H1 (cell line): Measurements from ENCODE around the gene CRTC3. TPM values are rescaled to one million over a fixed set of nuclear protein-coding genes. Genes with fewer than 3 reads are reported as not detected.

Experiments
- CTCF ChIA-PET: fragments of 300-600 bp; sonication (Branson Sonifier 250); formaldehyde crosslinking; loops from one replicate; lab custom pipeline; 2021; ENCODE audit not compliant: partially characterized antibody; lab: Charles Lee
- POLR2A ChIA-PET: fragments of 300-600 bp; sonication (Branson Sonifier 250); formaldehyde crosslinking; loops from one replicate; lab custom pipeline; 2021; ENCODE audit warnings: inconsistent platforms; ENCODE audit not compliant: partially characterized antibody; lab: Charles Lee
- DNase-seq, 2 experiments: peaks; one replicate each; pipeline versions ENCODE4 v3.0.0 to v3.0.0-alpha.2; 2010 to 2022; ENCODE audit warnings: low spot score in 2 of 2, low read depth in 1 of 2, mixed read lengths in 1 of 2
- FAIRE-seq: peaks from 2 replicates; lab custom pipeline; 2011; peaks lifted over from hg19 to GRCh38; lab: Jason Lieb, UNC
- H2AFZ ChIP-seq: 2 replicates; pipeline ENCODE4 v1.8.1; 2012; ENCODE audit warnings: low read length, inconsistent platforms
- H2AK5ac ChIP-seq: 2 replicates; pipeline ENCODE4 v1.6.1; 2013; ENCODE audit warnings: low read depth, low read length
- H2BK120ac ChIP-seq: replicated peaks from 2 replicates; pipeline ENCODE3; 2013; ENCODE audit warnings: low read depth, low read length, inconsistent platforms
- H2BK12ac ChIP-seq: 2 replicates; pipeline ENCODE4 v1.6.1; 2013; ENCODE audit warnings: low read depth, low read length
- H2BK15ac ChIP-seq: 2 replicates; pipeline ENCODE4 v1.6.1; 2013; ENCODE audit warnings: low read length
- H2BK20ac ChIP-seq: 2 replicates; pipeline ENCODE4 v1.6.1; 2013; ENCODE audit warnings: low read length
- H2BK5ac ChIP-seq: 2 replicates; pipeline ENCODE4 v1.6.1; 2013; ENCODE audit warnings: low read depth, low read length
- H3K14ac ChIP-seq: 2 replicates; pipeline ENCODE4 v1.6.1; 2013; ENCODE audit warnings: inconsistent platforms; ENCODE audit not compliant: insufficient read length
- H3K18ac ChIP-seq: 2 replicates; pipeline ENCODE4 v1.6.1; 2013; ENCODE audit warnings: low read length; ENCODE audit errors: extremely low read depth
- H3K23ac ChIP-seq: 2 replicates; pipeline ENCODE4 v1.6.1; 2013; ENCODE audit warnings: inconsistent platforms; ENCODE audit not compliant: insufficient read length
- H3K23me2 ChIP-seq: 2 replicates; pipeline ENCODE4 v1.6.1; 2013; ENCODE audit warnings: low read depth, low read length
- H3K27ac ChIP-seq: 2 replicates; pipeline ENCODE4 v1.6.1; 2011; ENCODE audit warnings: low read depth, low read length, inconsistent platforms
- H3K27me3 ChIP-seq, 4 experiments: replicated peaks in 1 of 4; 1 replicate in 1 of 4; 2 replicates in 3 of 4; pipeline versions ENCODE4 v1.6.1 to v1.8.1; 2011 to 2013; ENCODE audit warnings: low read length in 3 of 4, mild to moderate bottlenecking in 3 of 4, inconsistent platforms in 2 of 4, mixed read lengths in 2 of 4, moderate library complexity in 1 of 4; ENCODE audit not compliant: control insufficient read depth in 3 of 4, insufficient read depth in 3 of 4; ENCODE audit errors: extremely low read depth in 1 of 4
- H3K36me3 ChIP-seq, 4 experiments: 2 replicates each; pipeline versions ENCODE4 v1.6.1 to v1.8.1; 2011 to 2013; ENCODE audit warnings: mild to moderate bottlenecking in 4 of 4, low read length in 3 of 4, moderate library complexity in 2 of 4, control low read depth in 1 of 4, inconsistent platforms in 1 of 4; ENCODE audit not compliant: insufficient read depth in 4 of 4, control insufficient read depth in 2 of 4
- H3K4ac ChIP-seq: replicated peaks from 2 replicates; pipeline ENCODE3; 2013; ENCODE audit warnings: low read length, low read depth, mixed read lengths, inconsistent platforms; ENCODE audit not compliant: insufficient read length
- H3K4me1 ChIP-seq, 4 experiments: replicated peaks in 1 of 4; 1 replicate in 1 of 4; 2 replicates in 3 of 4; pipeline versions ENCODE4 v1.6.1 to v1.8.1; 2011 to 2013; ENCODE audit warnings: low read length in 3 of 4, inconsistent platforms in 2 of 4, mixed read lengths in 1 of 4; ENCODE audit not compliant: insufficient read depth in 4 of 4, control insufficient read depth in 3 of 4
- H3K4me2 ChIP-seq, 2 experiments: 2 replicates each; pipeline versions ENCODE4 v1.6.1 to v1.8.1; 2011 to 2013; ENCODE audit warnings: low read depth in 2 of 2, low read length in 2 of 2, control low read depth in 1 of 2, inconsistent platforms in 1 of 2, mild to moderate bottlenecking in 1 of 2; ENCODE audit not compliant: insufficient read depth in 1 of 2
- H3K4me3 ChIP-seq, 4 experiments: fragments of 200-600, 300-600 bp in 1 of 4; sonication (generic), shearing (Covaris generic), sonication (Bioruptor Twin) in 1 of 4; 2 replicates each; pipeline versions ENCODE4 v1.5.1 to v1.8.1; 2011 to 2016; ENCODE audit warnings: low read length in 4 of 4, low read depth in 3 of 4, control low read depth in 2 of 4, inconsistent platforms in 2 of 4, mild to moderate bottlenecking in 2 of 4, mixed read lengths in 1 of 4, moderate library complexity in 1 of 4; ENCODE audit not compliant: insufficient read depth in 2 of 4; ENCODE audit errors: extremely low read depth in 1 of 4
- H3K56ac ChIP-seq: replicated peaks from 2 replicates; pipeline ENCODE3; 2013; ENCODE audit warnings: low read depth, mild to moderate bottlenecking, mixed read lengths, low read length, inconsistent platforms; ENCODE audit not compliant: insufficient read length
- H3K79me1 ChIP-seq: 2 replicates; pipeline ENCODE4 v1.6.1; 2013; ENCODE audit warnings: low read depth, low read length, control low read depth
- H3K79me2 ChIP-seq, 2 experiments: 2 replicates each; pipeline versions ENCODE4 v1.6.1 to v1.8.1; 2012 to 2013; ENCODE audit warnings: low read length in 2 of 2, mild to moderate bottlenecking in 2 of 2, inconsistent platforms in 1 of 2; ENCODE audit not compliant: insufficient read depth in 2 of 2, control insufficient read depth in 1 of 2
- H3K9ac ChIP-seq, 4 experiments: replicated peaks in 1 of 4; 1 replicate in 1 of 4; 2 replicates in 3 of 4; pipeline versions ENCODE4 v1.6.1 to v1.8.1; 2011 to 2013; ENCODE audit warnings: low read depth in 3 of 4, low read length in 3 of 4, control low read depth in 2 of 4, mild to moderate bottlenecking in 2 of 4, moderate library complexity in 2 of 4, inconsistent platforms in 1 of 4; ENCODE audit errors: extremely low read depth in 1 of 4
- H3K9me3 ChIP-seq, 2 experiments: 2 replicates each; pipeline versions ENCODE4 v1.6.1 to v1.8.1; 2012 to 2013; ENCODE audit warnings: mild to moderate bottlenecking in 2 of 2, moderate library complexity in 2 of 2, control low read depth in 1 of 2, inconsistent platforms in 1 of 2, low read depth in 1 of 2, low read length in 1 of 2, mixed read lengths in 1 of 2; ENCODE audit not compliant: insufficient read depth in 2 of 2
- H4K20me1 ChIP-seq, 2 experiments: replicated peaks in 1 of 2; 2 replicates each; pipeline versions ENCODE3 to v1.8.1; 2011 to 2013; ENCODE audit warnings: inconsistent platforms in 2 of 2, low read length in 2 of 2, mild to moderate bottlenecking in 1 of 2; ENCODE audit not compliant: insufficient read depth in 2 of 2, control insufficient read depth in 1 of 2
- H4K5ac ChIP-seq: 2 replicates; pipeline ENCODE4 v1.6.1; 2013; ENCODE audit warnings: low read length, low read depth, mixed read lengths, inconsistent platforms; ENCODE audit not compliant: insufficient read length
- H4K8ac ChIP-seq: 2 replicates; pipeline ENCODE4 v1.8.0; 2013; ENCODE audit warnings: mild to moderate bottlenecking, moderate library complexity, low read length, inconsistent platforms; ENCODE audit not compliant: insufficient read depth; ENCODE audit errors: extremely low read depth
- H4K91ac ChIP-seq: replicated peaks from 2 replicates; pipeline ENCODE3; 2013; ENCODE audit warnings: low read length, mixed read lengths, inconsistent platforms; ENCODE audit not compliant: insufficient read length
- CTBP2 ChIP-seq: IDR thresholded peaks from 2 replicates; pipeline ENCODE4 v1.7.0; 2011; ENCODE audit warnings: borderline replicate concordance, mild to moderate bottlenecking, moderate library complexity, mixed read lengths, low read length; ENCODE audit not compliant: insufficient read depth, insufficient read length
- EZH2 ChIP-seq: fragments of 200-600 bp; sonication (generic); IDR thresholded peaks from 2 replicates; pipeline ENCODE4 v1.7.1; 2012; ENCODE audit warnings: low read depth, mild to moderate bottlenecking, moderate library complexity, low read length, inconsistent platforms; ENCODE audit not compliant: severe bottlenecking
- WGBS, 2 experiments: shearing (Covaris generic) in 1 of 2; methylation state at CpG; one replicate each; pipeline versions ENCODE4 v1.1.6 to v1.1.7; 2013 to 2015; ENCODE audit warnings: low lambda C conversion rate in 2 of 2, mixed read lengths in 2 of 2, inconsistent platforms in 1 of 2, low coverage in 1 of 2, missing lambda C conversion rate in 1 of 2; ENCODE audit not compliant: insufficient replicate concordance in 2 of 2, insufficient coverage in 1 of 2, insufficient read length in 1 of 2; ENCODE audit errors: extremely low coverage in 1 of 2, missing lambda C conversion rate in 1 of 2; 5-methylcytosine and 5-hydroxymethylcytosine counted together
- polyA plus RNA-seq, 7 experiments: library from polyadenylated mRNA; depleted of rRNA in 3 of 7; stranded (reverse) in 5 of 7; unstranded in 2 of 7; fragments of >200 nt in 5 of 7; fragments of 200-250 nt in 2 of 7; gene quantifications; 1 replicate in 5 of 7; 2 replicates in 1 of 7; 4 replicates in 1 of 7; pipeline versions ENCODE4 v1.2.1 to v1.2.3, GENCODE V29; 2011 to 2013; ENCODE audit warnings: missing spikeins in 2 of 7, mixed read lengths in 2 of 7
- total RNA-seq: library from RNA; stranded (reverse); fragmentation: NEBNext Ultra II Directional; extraction: Animal tissue kit (Norgen Biotek cat#: 25700); gene quantifications from 2 replicates; pipeline ENCODE4 v1.2.1, GENCODE V29; 2021

Gene CRTC3
- total and polyA plus RNA-seq, 2 of the 8 experiments (the other 6 are each of a cell fraction or from before 2014, with no cell fraction given) = 5.0 to 5.3 TPM

DNA sequence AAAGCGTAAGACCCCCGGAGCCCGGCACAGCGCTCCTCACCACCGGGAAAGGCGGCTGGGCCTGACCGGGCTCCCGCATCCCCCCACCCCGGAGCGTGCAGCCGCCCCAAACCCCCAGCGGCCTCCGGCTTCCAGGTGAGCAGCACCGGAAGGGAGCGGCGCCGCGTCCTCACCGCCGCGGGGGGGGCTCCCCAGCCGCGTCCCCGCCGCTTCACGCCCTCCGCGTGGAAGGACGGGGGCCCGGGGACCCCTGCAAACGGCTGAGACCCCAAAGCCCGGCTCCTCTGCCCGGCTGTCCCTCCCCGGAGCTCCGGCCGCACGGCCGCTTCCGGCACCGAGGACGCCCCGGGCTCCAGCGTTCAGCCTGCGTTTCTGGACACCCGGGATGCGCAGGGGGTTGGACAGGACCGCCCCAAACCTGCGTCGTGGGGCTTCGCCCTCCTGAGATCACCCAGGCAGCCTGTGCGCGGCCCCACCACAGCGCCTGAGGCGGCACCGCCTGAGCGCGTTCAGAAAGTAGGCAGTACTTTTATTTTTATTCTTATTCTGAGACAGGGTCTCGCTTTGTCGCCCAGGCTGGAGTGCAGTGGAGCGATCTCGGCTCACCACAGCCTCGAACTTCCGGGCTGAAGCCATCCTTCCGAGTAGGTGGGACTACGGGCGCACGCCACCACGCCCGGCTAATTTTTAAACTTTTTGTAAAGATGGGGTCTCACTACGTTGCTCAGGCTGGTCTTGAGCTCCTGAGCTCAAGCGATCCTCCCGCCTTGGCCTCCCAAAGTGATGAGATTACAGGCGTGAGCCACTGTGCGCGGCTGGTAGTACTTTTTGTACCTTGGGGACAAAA lies 135.8 kb downstream of the CRTC3 start:
- no peaks in the 10 kb centered on the region for H4K20me1 ChIP-seq
- no peak overlapping the region for H4K91ac ChIP-seq
- H3K23ac ChIP-seq = no peak overlapping the region
- no peak overlapping the region for H2BK12ac ChIP-seq
- CTCF ChIA-PET = interaction anchor here (0.5 to 1.1 kb wide), 3 partner anchors 23 to 341 kb away, joined by 3 to 4 read pairs (median 3); no protein-coding TSS in a partner anchor
- H3K27me3 ChIP-seq = no peaks in the 10 kb centered on the region
- H2BK15ac ChIP-seq = no peak overlapping the region
- no peaks in the 10 kb centered on the region for H3K9me3 ChIP-seq
- DNase-seq (no peak), FAIRE-seq (no peak)
- H4K5ac ChIP-seq = no peak overlapping the region
- peak overlapping the region in 1 of 4 experiments; percentile 10; a peak in 2 of 7 replicates for H3K9ac ChIP-seq
- no peaks in the 10 kb centered on the region for H3K36me3 ChIP-seq
- WGBS, 2 experiments = 84% methylated on average over 53 of the region's 75 CpGs; no CpG with 5 or more reads in 1 of the 2 experiments
- no peak overlapping the region for H2AK5ac ChIP-seq
- H2BK5ac ChIP-seq = no peak overlapping the region
- no peak overlapping the region for H2AFZ ChIP-seq
- no peaks in the 10 kb centered on the region for H3K79me1 ChIP-seq
- H3K14ac ChIP-seq = no peak overlapping the region
- peaks cover 3% of the 10 kb centered on the region; the same call in 1 of the 2 replicates for H3K23me2 ChIP-seq
- H2BK120ac ChIP-seq = no peak overlapping the region
- H3K79me2 ChIP-seq = no peaks in the 10 kb centered on the region
- H3K4me3 ChIP-seq = peak overlapping the region in 3 of 4 experiments; percentile 10 to 57 (median 42); a peak in 4 of 8 replicates
- H3K18ac ChIP-seq = peak overlapping the region; percentile 32; the same call in 1 of the 2 replicates
- peak overlapping the region; percentile 8 to 33 for H3K4me2 ChIP-seq
- H2BK20ac ChIP-seq = no peak overlapping the region
- no peak overlapping the region for H3K4ac ChIP-seq
- POLR2A ChIA-PET = interaction anchor here (0.7 to 1.5 kb wide), 3 partner anchors 12 to 224 kb away, joined by 3 to 4 read pairs (median 4); no protein-coding TSS in a partner anchor
- no peak overlapping the region for H3K27ac ChIP-seq
- H4K8ac ChIP-seq = peak overlapping the region; percentile 71; the same call in 1 of the 2 replicates
- H3K4me1 ChIP-seq = peaks cover 0 to 3% (median 2%) of the 10 kb centered on the region in 4 experiments; a peak in 5 of 7 replicates
- no peak overlapping the region for H3K56ac ChIP-seq
- TF ChIP-seq EZH2 (no peak), CTBP2 (no peak)
